ENCODE data around the gene GSK3A.

- no peak for TF ChIP-seq CTCF (IDR thresholded peaks at IDR 0.05; ENCODE audit: poor library complexity)
- TF ChIP-seq EZH2 (IDR thresholded peaks at IDR 0.05; ENCODE audit: borderline replicate concordance): no peak
- TF ChIP-seq EZH2phosphoT487 (IDR thresholded peaks at IDR 0.05; ENCODE audit: low read depth, severe bottlenecking, unreplicated experiment): no peak
These were observed 1.1 kb downstream of the GSK3A start for GRCh38 chr19:42241279-42241678.
